ENCODE measurements around the gene FUBP3. TPM values are rescaled to one million over a fixed set of nuclear protein-coding genes. Genes with fewer than 3 reads are reported as not detected.

FUBP3 gene
- total and polyA plus RNA-seq, 2 experiments from 2014 or later: 82.0 to 115 TPM

DNA sequence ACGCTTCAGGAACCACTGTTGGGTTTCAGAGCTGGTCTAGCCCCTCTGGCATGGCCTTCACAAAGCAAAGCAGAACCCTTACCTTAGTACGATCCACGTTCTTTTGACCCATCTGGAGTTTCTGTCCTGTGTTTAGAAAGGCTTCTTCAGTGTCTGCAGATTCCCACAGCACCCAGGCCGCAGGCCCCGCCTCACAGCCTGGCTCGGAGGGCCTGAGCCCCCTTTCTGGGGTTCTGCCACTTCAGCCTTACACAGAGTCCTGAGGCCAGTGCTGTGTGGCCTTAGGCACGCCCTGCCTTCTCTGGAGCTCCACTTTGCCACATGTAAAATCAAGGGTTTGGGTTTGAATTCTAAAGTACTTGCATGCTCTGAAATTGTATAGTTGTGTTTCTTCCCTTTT is 53.5 kb downstream of the FUBP3 start:
- Histone ChIP-seq H3K4me1 (ENCODE audit: low read depth) (no peaks in the 10 kb centered on the region), H3K27ac (no peak overlapping the region), H3K9me3 (ENCODE audit: low read depth) (no peaks in the 10 kb centered on the region), H3K36me3 (peaks cover 49% of the 10 kb centered on the region), H3K4me3 (no peak overlapping the region), H3K27me3 (no peaks in the 10 kb centered on the region)
- no peak for DNase-seq (ENCODE audit: low read depth in 1 of 2, low spot score in 1 of 2)
- TF ChIP-seq, protein P1, sequence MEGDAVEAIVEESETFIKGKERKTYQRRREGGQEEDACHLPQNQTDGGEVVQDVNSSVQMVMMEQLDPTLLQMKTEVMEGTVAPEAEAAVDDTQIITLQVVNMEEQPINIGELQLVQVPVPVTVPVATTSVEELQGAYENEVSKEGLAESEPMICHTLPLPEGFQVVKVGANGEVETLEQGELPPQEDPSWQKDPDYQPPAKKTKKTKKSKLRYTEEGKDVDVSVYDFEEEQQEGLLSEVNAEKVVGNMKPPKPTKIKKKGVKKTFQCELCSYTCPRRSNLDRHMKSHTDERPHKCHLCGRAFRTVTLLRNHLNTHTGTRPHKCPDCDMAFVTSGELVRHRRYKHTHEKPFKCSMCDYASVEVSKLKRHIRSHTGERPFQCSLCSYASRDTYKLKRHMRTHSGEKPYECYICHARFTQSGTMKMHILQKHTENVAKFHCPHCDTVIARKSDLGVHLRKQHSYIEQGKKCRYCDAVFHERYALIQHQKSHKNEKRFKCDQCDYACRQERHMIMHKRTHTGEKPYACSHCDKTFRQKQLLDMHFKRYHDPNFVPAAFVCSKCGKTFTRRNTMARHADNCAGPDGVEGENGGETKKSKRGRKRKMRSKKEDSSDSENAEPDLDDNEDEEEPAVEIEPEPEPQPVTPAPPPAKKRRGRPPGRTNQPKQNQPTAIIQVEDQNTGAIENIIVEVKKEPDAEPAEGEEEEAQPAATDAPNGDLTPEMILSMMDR (IDR thresholded peaks at IDR 0.05; ENCODE audit: low read depth, low read length): no peak

DNA sequence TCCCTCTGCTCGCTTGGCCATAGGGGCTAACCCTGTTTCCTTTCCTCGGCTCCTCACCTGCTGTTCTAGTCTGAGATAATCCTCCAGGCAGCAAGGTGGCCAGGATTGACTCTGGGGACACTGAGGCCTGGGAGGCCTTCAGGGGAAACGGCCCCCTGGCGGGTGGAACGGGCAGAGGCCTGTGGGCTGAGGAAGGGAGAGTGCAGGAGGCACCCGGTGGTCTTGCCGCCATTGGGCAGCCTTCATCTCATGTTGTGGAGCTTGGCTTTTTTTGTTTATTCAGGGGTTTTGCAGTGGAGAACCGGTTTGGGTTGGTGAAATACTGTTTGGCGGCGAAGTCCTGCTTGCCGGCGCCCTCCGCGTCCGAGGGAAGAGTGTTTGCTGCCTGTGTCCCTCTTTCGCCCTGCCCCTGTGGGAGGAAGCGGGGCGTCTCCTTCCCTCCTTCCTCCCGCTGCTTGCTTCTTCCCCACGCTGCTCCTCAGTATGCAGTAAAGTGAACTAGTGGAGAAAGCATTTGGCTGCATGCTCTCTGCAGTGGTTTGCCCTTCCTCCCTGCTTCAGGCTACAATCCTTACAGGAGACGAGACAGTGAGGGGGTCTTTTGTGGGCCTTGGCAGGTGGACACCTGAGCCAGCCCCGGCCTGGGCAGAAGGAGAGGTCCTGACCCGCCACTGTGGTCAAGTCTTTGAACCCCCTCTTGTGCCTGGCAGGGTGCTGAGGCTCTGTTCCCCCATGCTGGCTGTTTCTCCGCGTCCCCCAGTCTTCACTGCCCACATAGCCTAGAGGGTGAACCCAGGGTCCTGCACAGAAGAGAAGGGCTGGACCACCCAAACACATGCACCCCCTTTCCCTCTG is 54.2 kb downstream of the FUBP3 start:
- Histone ChIP-seq H3K27ac (no peak overlapping the region), H3K4me3 (no peak overlapping the region), H3K36me3 (peaks cover 49% of the 10 kb centered on the region), H3K4me1 (ENCODE audit: low read depth) (no peaks in the 10 kb centered on the region), H3K27me3 (no peaks in the 10 kb centered on the region), H3K9me3 (ENCODE audit: low read depth) (no peaks in the 10 kb centered on the region)
- DNase-seq (ENCODE audit: low read depth in 1 of 2, low spot score in 1 of 2): no peak
- TF ChIP-seq, protein P1 (IDR thresholded peaks at IDR 0.05; ENCODE audit: low read depth, low read length): no peak

DNA sequence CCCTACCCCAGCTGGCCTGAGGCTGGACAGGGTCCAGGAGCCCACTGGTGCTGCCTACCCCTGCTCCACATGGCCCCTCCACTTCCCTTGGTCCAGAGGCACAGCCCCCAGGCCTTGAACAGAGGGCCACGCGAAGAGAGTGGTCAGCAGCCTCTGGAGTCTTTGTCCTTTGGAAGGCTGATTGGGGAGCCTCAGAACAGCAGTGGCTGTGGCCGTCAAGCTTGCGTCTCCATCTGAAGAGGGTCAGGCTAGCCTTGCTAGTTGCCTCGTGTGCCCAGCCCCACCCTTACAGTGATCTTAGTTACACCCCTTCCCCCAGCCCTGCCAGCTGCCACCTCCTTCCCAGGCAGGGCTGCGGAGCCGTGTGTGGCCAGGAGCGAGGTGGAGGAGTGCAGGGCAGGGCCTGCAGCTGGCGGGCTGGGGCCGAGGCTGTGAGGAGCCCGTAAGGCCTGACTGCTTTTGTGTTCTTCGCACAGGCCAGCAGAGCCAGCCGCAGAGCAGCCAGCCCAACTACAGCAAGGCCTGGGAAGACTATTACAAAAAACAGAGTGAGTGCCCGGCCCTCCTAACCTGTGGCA is 54.9 kb downstream of the FUBP3 start:
- DNase-seq (ENCODE audit: low read depth in 1 of 2, low spot score in 1 of 2): no peak
- H3K4me3 ChIP-seq: no peak overlapping the region
- no peaks in the 10 kb centered on the region for H3K27me3 ChIP-seq
- H3K4me1 ChIP-seq (ENCODE audit: low read depth): peaks cover 7% of the 10 kb centered on the region
- TF ChIP-seq, protein P1 (IDR thresholded peaks at IDR 0.05; ENCODE audit: low read depth, low read length): no peak
- H3K36me3 ChIP-seq: peaks cover 49% of the 10 kb centered on the region
- no peaks in the 10 kb centered on the region for H3K9me3 ChIP-seq (ENCODE audit: low read depth)
- no peak overlapping the region for H3K27ac ChIP-seq

DNA sequence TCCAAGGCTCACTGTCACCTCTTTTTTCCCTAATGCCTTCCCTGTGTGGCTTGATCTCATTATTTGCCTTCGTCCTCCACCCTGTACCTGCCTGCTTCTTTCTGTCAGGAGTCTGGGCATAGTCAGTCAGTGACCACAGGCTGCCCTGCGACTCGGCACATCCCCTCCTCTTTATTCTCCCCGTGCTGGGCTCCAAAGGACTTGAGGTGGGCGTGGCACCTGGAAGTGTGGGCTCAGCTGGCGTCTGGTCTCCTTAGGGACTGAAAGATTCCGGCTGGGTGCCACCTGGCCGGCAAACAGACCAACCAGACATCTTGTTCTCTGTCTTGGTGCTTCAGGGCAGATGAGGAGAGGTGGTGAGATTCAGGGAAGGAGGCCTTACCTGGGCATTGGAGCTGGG is 55.4 kb downstream of the FUBP3 start:
- H3K4me3 ChIP-seq: no peak overlapping the region
- DNase-seq (ENCODE audit: low read depth in 1 of 2, low spot score in 1 of 2): no peak
- TF ChIP-seq, protein P1 (IDR thresholded peaks at IDR 0.05; ENCODE audit: low read depth, low read length): no peak

DNA sequence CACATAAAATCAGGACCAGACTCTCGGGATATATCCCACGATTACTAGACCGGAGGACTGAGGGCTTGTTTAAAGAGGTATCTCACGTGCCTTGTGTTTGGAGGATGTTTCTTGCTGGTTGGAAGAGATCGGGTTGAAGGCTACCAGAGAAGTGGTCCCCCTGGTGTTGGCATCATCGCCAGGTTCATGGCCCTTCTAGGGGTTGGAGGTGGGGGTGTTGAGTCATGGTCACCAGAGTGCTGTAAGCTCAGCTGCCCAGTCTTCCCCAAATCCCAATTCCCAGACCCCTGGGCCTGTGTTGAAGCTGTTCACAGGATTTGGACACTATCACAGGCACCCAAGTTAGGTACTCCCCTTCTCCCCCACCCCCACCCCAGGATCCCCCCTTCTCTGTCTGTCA is 55.9 kb downstream of the FUBP3 start:
- Histone ChIP-seq H3K9me3 (ENCODE audit: low read depth) (no peaks in the 10 kb centered on the region), H3K27me3 (no peaks in the 10 kb centered on the region), H3K36me3 (peaks cover 42% of the 10 kb centered on the region), H3K4me3 (no peak overlapping the region), H3K4me1 (ENCODE audit: low read depth) (peaks cover 7% of the 10 kb centered on the region), H3K27ac (no peak overlapping the region)
- DNase-seq (ENCODE audit: low read depth in 1 of 2, low spot score in 1 of 2): no peak
- TF ChIP-seq, protein P1 (IDR thresholded peaks at IDR 0.05; ENCODE audit: low read depth, low read length): no peak

More for the DNA sequence above, 55.4 kb downstream of the FUBP3 start:
- H3K9me3 ChIP-seq (ENCODE audit: low read depth): no peaks in the 10 kb centered on the region
- no peaks in the 10 kb centered on the region for H3K27me3 ChIP-seq
- H3K36me3 ChIP-seq: peaks cover 46% of the 10 kb centered on the region
- H3K27ac ChIP-seq: no peak overlapping the region
- peaks cover 7% of the 10 kb centered on the region for H3K4me1 ChIP-seq (ENCODE audit: low read depth)
